ENCODE results near the gene NFE2L2.
A peak's percentile ranks its signal among the peaks of the same experiment; 100 is the strongest.
"Not testable (repeated sequence)": the region's sequence is repeated elsewhere in the genome, so short reads cannot be mapped to it uniquely, and the experiment has no call there.

The NFE2L2 gene

GRCh38 chr2:177195194-177195593 is 69.3 kb downstream of the NFE2L2 start:
- DNase-seq (ENCODE audit: low spot score) = no peak

GRCh38 chr2:177193240-177193639 is 71.3 kb downstream of the NFE2L2 start:
- no peak for DNase-seq (ENCODE audit: low spot score)

- DNase-seq (ENCODE audit: low spot score) = no peak
These were observed 71.7 kb downstream of the NFE2L2 start for GRCh38 chr2:177192788-177193187.

GRCh38 chr2:177190941-177191340 is 73.6 kb downstream of the NFE2L2 start:
- DNase-seq (ENCODE audit: low spot score) = no peak

GRCh38 chr2:177188482-177189469 is 75.8 kb downstream of the NFE2L2 start:
- DNase-seq (ENCODE audit: low spot score) = no peak

GRCh38 chr2:177187631-177188312 is 76.8 kb downstream of the NFE2L2 start:
- DNase-seq (ENCODE audit: low spot score) = peak; percentile 31

GRCh38 chr2:177186038-177186437 is 78.5 kb downstream of the NFE2L2 start:
- DNase-seq (ENCODE audit: low spot score) = not testable (repeated sequence)

- DNase-seq (ENCODE audit: low spot score) = no peak
These were observed 79.9 kb downstream of the NFE2L2 start for GRCh38 chr2:177184606-177185005.

- no peak for DNase-seq (ENCODE audit: low spot score)
These were observed 80.7 kb downstream of the NFE2L2 start for GRCh38 chr2:177183860-177184259.

Data from RKO (cell line).